Right lobe of liver (tissue), 4 donors: ENCODE results near the gene NUP210L.

Experiments used
- POLR2A ChIP-seq: fragments of 450-650 bp; IDR thresholded peaks from one replicate; pipeline ENCODE4 v1.6.1; 2017; ENCODE audit warnings: antibody characterized with exemption, mild to moderate bottlenecking
- TF ChIP-seq, protein P1 (sequence below), 4 donors: fragments of 200-600 bp in 3 of 4; fragments of 450-650 bp in 1 of 4; IDR thresholded peaks; one replicate each; pipeline versions ENCODE4 v1.5.1 to v1.8.0; 2016 to 2022; ENCODE audit warnings: antibody characterized with exemption in 4 of 4, mild to moderate bottlenecking in 2 of 4
- donor health status: DM: no; HTN: no; CAD: no.
- donor health status: DM: no; HTN: no; CAD: no.
- donor health status: DM: no; HTN: yes; CAD: no.

DNA sequence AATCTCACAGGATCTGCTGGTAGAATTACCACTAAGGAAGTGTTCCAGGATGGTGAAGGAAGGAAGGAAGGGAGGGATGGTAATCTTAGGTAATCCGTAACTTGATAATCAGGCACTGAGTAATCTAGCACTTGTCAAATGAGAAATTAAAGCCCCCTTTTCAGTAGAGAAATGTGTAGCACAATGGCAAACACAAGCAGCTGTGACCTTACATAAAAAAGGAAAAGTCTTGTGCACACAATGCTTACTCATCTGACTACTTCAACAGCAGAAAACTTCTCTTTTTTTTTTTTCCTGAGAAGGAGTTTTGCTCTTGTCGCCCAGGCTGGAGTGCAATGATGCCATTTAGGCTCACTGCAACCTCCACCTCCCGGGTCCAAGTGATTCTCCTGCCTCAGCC is 6.1 kb downstream of the NUP210L start:
- TF ChIP-seq POLR2A, result no peak
- TF ChIP-seq, protein P1, sequence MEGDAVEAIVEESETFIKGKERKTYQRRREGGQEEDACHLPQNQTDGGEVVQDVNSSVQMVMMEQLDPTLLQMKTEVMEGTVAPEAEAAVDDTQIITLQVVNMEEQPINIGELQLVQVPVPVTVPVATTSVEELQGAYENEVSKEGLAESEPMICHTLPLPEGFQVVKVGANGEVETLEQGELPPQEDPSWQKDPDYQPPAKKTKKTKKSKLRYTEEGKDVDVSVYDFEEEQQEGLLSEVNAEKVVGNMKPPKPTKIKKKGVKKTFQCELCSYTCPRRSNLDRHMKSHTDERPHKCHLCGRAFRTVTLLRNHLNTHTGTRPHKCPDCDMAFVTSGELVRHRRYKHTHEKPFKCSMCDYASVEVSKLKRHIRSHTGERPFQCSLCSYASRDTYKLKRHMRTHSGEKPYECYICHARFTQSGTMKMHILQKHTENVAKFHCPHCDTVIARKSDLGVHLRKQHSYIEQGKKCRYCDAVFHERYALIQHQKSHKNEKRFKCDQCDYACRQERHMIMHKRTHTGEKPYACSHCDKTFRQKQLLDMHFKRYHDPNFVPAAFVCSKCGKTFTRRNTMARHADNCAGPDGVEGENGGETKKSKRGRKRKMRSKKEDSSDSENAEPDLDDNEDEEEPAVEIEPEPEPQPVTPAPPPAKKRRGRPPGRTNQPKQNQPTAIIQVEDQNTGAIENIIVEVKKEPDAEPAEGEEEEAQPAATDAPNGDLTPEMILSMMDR (IDR thresholded peaks at IDR 0.05), result no peak
